KOPT-K1 (cell line): ENCODE results near the gene BAIAP2.

Experiments
- H3K27ac ChIP-seq: fragments of 200-600 bp; sonication (generic); 2 replicates; pipeline ENCODE4 v1.5.1; 2016; ENCODE audit warnings: antibody characterized with exemption, mild to moderate bottlenecking, low read depth, low read length; ENCODE audit not compliant: poor library complexity, severe bottlenecking
- H3K36me3 ChIP-seq: fragments of 200-600 bp; sonication (generic); 2 replicates; pipeline ENCODE4 v1.5.1; 2017; ENCODE audit warnings: antibody characterized with exemption, mild to moderate bottlenecking, low read length, moderate library complexity; ENCODE audit not compliant: insufficient read depth
- H3K9me3 ChIP-seq: fragments of 200-600 bp; sonication (generic); 2 replicates; pipeline ENCODE4 v1.5.1; 2017; ENCODE audit warnings: antibody characterized with exemption, low read length, mild to moderate bottlenecking; ENCODE audit not compliant: insufficient read depth, poor library complexity, severe bottlenecking

Gene BAIAP2

GRCh38 chr17:81036197-81036941, 1.4 kb downstream of the BAIAP2 start:
- Histone ChIP-seq H3K9me3 (no peaks in the 10 kb centered on the region), H3K36me3 (no peaks in the 10 kb centered on the region), H3K27ac (no peak overlapping the region)

GRCh38 chr17:81037026-81037797, 2.3 kb downstream of the BAIAP2 start:
- Histone ChIP-seq H3K27ac (no peak overlapping the region), H3K9me3 (no peaks in the 10 kb centered on the region), H3K36me3 (no peaks in the 10 kb centered on the region)

GRCh38 chr17:81037798-81038733, 3.1 kb downstream of the BAIAP2 start:
- Histone ChIP-seq H3K36me3 (no peaks in the 10 kb centered on the region), H3K27ac (no peak overlapping the region), H3K9me3 (no peaks in the 10 kb centered on the region)

- H3K27ac ChIP-seq, result no peak overlapping the region
- no peaks in the 10 kb centered on the region for H3K36me3 ChIP-seq
- H3K9me3 ChIP-seq, result no peaks in the 10 kb centered on the region
Observed at GRCh38 chr17:81039096-81039495, 4.1 kb downstream of the BAIAP2 start.

GRCh38 chr17:81039854-81040758, 5.2 kb downstream of the BAIAP2 start:
- Histone ChIP-seq H3K9me3 (no peaks in the 10 kb centered on the region), H3K27ac (no peak overlapping the region), H3K36me3 (no peaks in the 10 kb centered on the region)

- Histone ChIP-seq H3K9me3 (no peaks in the 10 kb centered on the region), H3K27ac (no peak overlapping the region), H3K36me3 (no peaks in the 10 kb centered on the region)
Observed at GRCh38 chr17:81040791-81041337, 5.9 kb downstream of the BAIAP2 start.

- H3K27ac ChIP-seq, result no peak overlapping the region
- no peaks in the 10 kb centered on the region for H3K36me3 ChIP-seq
- H3K9me3 ChIP-seq, result no peaks in the 10 kb centered on the region
Observed at GRCh38 chr17:81042606-81043005, 7.7 kb downstream of the BAIAP2 start.

GRCh38 chr17:81043319-81043724, 8.4 kb downstream of the BAIAP2 start:
- Histone ChIP-seq H3K9me3 (no peaks in the 10 kb centered on the region), H3K27ac (no peak overlapping the region), H3K36me3 (no peaks in the 10 kb centered on the region)

- H3K9me3 ChIP-seq, result no peaks in the 10 kb centered on the region
- H3K36me3 ChIP-seq, result no peaks in the 10 kb centered on the region
- no peak overlapping the region for H3K27ac ChIP-seq
Observed at GRCh38 chr17:81043725-81044427, 8.9 kb downstream of the BAIAP2 start.

GRCh38 chr17:81044428-81044763, 9.4 kb downstream of the BAIAP2 start:
- no peaks in the 10 kb centered on the region for H3K9me3 ChIP-seq
- H3K36me3 ChIP-seq, result no peaks in the 10 kb centered on the region
- H3K27ac ChIP-seq, result no peak overlapping the region

- Histone ChIP-seq H3K9me3 (no peaks in the 10 kb centered on the region), H3K36me3 (no peaks in the 10 kb centered on the region), H3K27ac (no peak overlapping the region)
Observed at GRCh38 chr17:81044764-81045589, 10.0 kb downstream of the BAIAP2 start.

GRCh38 chr17:81045590-81046095, 10.7 kb downstream of the BAIAP2 start:
- no peaks in the 10 kb centered on the region for H3K36me3 ChIP-seq
- H3K9me3 ChIP-seq, result no peaks in the 10 kb centered on the region
- H3K27ac ChIP-seq, result no peak overlapping the region
